Inferior parietal cortex (tissue), 1 donor: ENCODE results near the gene DNAJC1.
"Not testable (repeated sequence)": the region's sequence is repeated elsewhere in the genome, so short reads cannot be mapped to it uniquely, and the experiment has no call there.

Experiments used
- DNase-seq: peaks from one replicate; pipeline ENCODE4 v3.0.0-alpha.2; 2016; ENCODE audit errors: extremely low spot score

The DNAJC1 gene

DNA sequence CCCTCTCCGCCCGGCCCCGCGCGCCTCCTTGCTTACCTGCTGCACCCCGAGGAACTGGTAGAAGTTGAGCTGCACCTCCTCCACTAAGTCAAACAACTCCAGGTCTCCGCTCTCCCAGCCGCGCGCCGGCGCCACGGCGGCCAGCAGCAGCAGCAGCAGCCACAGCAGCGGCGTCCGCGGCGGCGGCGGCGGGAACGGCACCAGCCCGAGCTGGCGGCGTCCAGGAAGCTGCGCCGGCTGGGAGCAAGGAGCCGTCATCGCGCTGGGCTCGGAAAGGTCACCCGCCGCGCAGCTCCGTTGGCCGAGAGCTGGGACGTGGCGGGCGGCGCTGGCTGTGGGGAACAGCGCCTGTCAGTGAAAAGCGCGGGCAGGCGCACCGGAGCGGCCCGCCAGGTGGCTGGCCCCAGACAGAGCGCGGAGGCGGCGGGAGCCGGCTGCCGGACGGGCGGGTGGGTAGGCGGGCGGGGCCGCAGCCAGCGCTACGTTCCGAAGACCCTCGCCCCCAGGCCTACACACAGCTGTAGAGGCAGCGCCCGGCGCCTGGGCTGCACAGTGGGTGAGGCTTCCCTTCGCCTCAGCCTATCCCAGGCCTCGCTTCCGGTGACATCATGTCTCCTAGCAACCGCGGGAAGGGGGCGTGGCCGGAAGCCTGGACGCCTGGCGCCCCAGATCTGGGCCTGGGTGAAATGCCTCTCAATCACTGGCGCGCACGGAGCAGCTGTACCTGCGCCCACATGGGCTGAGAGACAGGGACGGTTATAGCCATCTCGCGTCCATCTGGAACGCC lies at the start of gene DNAJC1:
Gene DNAJC1 (minus strand): TSS at position 554 of the 787 bp plus-strand sequence. CDS start 296 bp downstream, at position 258.
- DNase-seq: peak; percentile 98

GRCh38 chr10:22053048-22053447 lies 49.5 kb upstream of the DNAJC1 start:
- DNase-seq: no peak

DNA sequence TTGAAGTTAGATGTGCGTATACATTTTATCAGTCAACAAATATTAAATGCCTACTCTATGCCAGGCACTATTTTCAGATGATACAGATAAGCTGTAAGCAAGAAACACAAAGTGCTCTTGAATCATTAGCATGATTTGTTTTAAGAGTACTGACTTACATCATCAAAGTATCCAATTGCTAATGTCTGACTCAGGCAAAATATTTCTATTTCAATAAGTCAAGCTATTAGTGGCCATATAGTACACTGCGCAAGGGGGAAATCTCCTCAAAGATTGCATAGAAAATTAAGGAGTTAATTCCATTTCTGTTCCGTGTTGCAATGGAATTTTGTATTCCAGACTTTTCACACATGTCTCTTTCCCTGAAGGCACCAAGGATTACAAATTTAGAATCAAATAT lies 46.1 kb upstream of the DNAJC1 start:
- DNase-seq: no peak

GRCh38 chr10:22047812-22048211 lies 44.3 kb upstream of the DNAJC1 start:
- DNase-seq: no peak

- DNase-seq: no peak
Measured at GRCh38 chr10:22043327-22043633, 39.8 kb upstream of the DNAJC1 start.

DNA sequence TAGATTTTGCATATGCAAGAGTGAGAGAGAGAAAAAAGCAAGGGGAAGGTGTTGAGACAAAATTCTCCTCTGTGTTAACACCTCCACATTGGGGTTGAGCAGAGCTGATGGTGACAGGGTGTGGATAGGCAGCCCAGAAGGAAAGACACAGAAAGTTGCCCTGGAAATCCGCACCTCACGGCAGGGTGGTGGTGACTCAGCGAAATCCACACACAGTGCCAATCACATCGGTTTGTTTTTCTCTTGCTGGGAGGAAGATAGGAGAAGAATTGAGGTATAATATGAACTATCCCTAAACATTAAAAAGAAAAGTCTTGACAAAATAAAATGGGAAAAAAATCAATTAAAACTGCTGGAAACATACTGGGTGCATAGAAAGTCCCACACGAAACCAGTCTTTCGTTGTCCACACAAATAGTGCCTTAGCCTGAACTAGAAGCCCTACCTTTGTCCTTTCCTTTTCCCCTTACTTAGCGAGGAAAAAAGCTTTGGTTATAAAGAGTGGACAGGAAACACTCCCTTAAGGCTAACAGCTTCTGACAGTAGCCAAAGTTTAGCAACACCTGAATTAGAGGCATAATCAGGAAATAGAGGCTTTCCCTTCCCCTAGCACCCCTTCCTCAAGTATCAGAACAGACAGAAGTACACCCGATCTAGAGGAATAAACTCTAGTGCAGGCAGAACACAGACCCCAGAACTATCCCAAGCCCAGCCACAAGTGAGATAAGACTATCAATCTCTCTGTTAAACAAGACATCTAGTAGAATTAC lies 39.2 kb upstream of the DNAJC1 start:
- no peak for DNase-seq

GRCh38 chr10:22034333-22034732 lies 30.8 kb upstream of the DNAJC1 start:
- DNase-seq: no peak

- DNase-seq: not testable (repeated sequence)
Measured at GRCh38 chr10:22032268-22032667, 28.7 kb upstream of the DNAJC1 start.

GRCh38 chr10:22030421-22030820 lies 26.9 kb upstream of the DNAJC1 start:
- no peak for DNase-seq

DNA sequence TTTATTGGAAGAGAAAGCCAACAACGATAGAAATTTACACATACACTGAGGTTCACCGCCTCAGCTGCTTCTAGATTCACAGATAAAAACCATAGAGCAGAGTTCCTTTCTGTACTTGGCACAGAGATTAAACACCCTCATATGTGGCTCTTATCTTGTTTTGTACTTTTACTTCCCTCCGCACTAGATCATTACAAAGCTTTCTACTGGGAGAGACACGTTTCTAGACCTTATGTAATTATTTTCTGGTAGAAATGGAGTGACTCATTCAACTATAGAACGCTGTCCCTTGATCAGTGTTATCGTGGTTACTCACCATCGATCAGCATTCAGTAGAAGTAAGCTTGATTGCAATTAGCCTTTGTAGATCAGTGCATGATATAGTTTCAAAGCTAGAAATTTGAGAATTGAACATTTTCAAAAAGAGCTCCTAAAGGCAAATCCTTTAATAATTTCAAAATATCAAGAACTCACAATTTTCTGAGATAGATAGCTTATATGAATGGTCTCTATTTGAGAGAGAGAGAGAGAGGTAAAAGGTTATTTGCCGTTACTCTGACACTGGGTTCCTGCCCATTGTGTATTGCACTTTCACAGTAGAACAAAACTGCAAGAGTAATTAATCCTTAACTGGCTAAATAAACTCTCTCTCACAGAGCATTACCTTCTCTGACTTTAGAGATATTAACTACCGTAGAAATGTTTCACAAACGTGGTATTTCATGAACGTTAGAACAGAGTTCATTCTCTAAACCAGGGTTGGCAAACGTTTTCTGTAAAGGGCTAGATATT lies 26.1 kb upstream of the DNAJC1 start:
- DNase-seq: no peak

DNA sequence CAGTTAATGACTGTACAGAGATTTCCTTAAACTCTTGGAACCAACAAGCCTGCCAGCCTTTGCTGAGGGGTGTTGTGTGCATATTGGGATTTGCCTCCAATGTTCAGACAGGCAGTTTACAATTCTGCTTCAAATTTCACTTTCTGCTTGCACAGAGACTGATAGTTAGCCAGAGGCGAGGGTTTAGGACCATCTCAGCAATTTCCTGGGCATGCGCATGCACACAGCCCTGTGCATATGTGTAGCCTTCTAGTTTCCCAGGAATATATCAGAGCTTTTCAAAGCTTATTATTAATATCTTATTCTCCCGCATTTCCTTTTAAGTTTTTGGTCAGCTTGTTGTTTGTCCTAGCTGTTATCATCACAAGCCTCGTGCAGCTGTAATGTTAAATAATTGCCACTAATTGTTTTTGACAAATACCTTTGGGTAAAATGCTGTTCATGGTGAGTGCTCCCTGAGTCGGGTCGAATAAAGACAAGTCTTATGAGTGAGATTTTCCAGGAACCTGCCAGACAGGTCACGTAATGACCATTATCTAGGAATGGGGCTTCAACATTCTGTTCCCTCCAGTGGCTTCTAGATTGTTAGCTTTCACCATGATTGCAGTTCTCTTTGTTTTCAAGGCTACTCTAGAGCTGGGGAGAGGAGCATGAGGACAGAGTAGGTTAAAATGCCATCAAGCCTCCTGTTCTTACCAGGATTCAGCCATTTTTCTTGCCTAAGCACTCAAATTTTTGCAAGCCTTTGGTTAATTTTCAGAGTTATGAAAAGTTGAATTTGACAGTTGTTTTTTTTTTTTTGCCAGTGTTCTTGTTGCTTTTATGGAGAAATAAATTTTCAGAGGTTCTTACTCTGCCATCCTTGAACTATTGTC lies 24.1 kb upstream of the DNAJC1 start:
- DNase-seq: no peak

DNA sequence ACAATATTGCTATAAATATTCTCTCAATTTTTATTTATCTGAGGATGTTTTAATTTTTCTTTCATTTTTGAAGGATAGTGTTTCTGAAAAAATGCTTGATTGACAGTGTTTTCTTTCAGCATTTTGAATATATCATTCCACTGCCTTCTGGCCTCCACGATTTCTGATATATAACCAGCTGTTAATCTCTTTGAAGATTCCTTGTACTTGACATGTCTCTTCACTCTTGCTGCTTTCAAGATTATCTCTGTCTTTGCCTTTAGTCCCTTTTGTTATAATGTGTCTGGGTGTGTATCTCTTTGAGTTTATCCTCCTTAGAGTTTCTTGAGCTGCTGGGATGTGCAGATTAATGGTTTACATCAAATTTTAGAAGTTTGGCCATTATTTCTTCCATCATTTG lies 22.8 kb upstream of the DNAJC1 start:
- DNase-seq: no peak

GRCh38 chr10:22023508-22023907 lies 20.0 kb upstream of the DNAJC1 start:
- no peak for DNase-seq

DNA sequence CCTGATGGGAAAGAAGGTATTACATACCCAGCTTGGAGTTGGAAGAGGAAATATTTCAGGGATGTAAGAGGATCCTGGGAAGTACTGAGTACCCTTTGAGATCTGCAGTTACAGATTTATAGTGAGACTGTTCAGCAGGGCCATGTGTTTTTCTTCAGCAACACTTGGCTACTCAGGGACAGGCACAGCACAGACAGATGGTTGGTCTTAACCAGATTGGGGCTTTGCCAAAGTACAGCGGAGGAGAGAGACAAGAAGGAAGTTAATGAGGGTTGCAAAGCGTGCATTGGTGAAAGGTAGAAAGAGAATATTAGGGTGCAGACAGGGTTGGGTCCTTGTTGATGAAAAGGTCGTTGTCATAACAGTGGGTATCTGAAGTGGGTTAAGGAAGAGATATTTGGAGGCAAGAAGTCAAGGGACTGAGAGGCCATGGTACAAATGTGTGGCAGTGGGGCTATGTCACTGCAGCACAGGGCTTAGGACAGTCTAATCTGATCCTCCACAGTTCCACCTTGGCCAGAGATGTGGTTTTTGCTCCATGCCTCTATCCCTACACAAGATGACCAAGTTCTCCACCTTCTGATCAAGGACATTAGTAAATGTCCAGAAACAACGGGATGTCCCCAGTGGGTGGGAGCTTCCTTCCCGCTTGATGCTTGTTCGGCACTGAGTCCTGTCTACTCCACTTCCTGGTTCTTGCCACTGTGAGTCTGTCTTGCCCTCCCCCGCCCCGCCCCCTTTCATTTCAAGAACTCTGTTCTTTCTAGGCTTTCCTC lies 18.9 kb upstream of the DNAJC1 start:
- no peak for DNase-seq

DNA sequence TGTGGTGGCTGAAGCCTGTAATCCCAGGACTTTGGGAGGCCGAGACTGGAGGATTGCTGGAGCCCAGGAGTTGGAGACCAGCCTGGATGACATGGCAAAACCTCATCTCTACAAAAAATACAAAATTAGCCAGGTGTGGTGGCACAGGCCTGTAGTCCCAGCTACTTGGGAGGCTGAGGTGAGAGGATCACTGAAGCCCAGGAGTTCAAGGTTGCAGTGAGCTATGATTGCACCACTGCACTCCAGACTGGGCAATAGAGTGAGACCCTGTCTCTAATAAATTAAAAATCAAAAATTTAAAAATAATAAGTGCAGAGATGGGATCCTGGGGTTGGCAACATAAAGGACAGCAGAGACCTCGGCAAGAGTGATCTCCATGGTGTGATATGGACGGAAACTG lies 17.6 kb upstream of the DNAJC1 start:
- DNase-seq: not testable (repeated sequence)

- no peak for DNase-seq
Measured at GRCh38 chr10:22017283-22018020, 13.9 kb upstream of the DNAJC1 start.

DNA sequence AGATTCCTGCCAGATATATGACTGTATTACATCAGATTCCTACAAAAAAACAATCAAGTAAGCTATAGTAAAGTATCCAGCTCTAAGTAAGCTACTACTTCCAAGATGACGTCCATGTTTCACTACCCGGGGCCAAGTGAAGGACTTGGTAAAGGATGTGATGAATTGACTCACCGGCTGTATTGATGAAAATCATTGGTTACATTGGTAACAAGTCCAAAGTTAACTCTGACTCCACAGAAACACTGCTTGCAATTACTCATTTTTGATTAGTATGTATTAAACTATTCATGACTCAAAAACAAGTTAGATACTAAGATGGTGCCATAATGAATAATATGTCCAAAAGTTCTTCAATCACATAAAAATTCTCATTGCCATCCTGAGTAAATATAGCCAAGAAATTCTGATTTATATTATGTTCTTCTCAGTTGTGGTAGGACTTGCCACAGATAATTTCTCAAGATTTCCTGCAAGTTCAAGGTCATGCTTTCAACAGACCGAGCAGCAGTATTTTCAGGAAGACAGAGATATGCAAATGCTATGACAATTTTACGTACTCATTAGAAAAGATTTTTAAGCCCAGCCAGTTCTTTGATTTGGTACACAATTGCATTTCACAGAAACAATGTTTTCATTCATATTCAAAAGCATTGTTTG lies 12.6 kb upstream of the DNAJC1 start:
- DNase-seq: no peak

GRCh38 chr10:22010973-22011408 lies 7.5 kb upstream of the DNAJC1 start:
- DNase-seq: no peak

DNA sequence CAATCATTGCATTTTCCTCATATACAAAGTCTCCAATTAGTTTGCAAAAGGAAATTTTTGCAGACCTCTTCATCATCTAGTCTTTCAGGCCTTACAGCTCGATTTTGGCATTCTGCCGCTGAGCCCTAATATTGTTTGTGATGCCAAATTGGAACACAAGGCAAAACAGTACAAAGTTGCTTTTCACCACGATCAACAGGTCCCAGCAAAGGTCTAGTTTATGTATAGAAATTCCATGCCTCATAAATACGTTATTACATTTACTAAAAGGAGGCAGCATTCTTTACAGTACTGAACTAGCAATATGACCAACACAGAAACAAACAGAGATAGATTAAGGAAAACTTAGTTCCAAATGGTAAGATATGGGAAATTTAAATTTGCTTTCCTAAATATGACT lies 7.0 kb upstream of the DNAJC1 start:
- no peak for DNase-seq
